MM.1S (cell line): ENCODE results near the gene TOM1L1.

ENCODE experiments used
- DNase-seq: peaks from one replicate; pipeline ENCODE4 v3.0.0-alpha.2; 2015
- H2AFZ ChIP-seq: fragments of 300-600 bp; sonication (generic); 2 replicates; pipeline ENCODE4 v1.6.0; 2016; ENCODE audit warnings: antibody characterized with exemption, low read length
- H3F3A ChIP-seq: fragments of 300-600 bp; sonication (generic); 2 replicates; pipeline ENCODE4 v1.6.1; 2016; ENCODE audit warnings: mild to moderate bottlenecking, antibody characterized with exemption, low read length, moderate library complexity, mixed read lengths; ENCODE audit not compliant: insufficient read depth
- H3K27ac ChIP-seq: fragments of 300-600 bp; sonication (generic); 2 replicates; pipeline ENCODE4 v1.5.1; 2016; ENCODE audit warnings: mild to moderate bottlenecking, low read length
- H3K27me3 ChIP-seq: fragments of 300-600 bp; sonication (generic); replicated peaks from 2 replicates; pipeline ENCODE4 v1.6.0; 2016; ENCODE audit warnings: low read length; ENCODE audit not compliant: insufficient read depth
- H3K36me3 ChIP-seq: fragments of 300-600 bp; sonication (generic); replicated peaks from 2 replicates; pipeline ENCODE4 v1.6.1; 2016; ENCODE audit warnings: mild to moderate bottlenecking, low read length, mixed read lengths; ENCODE audit not compliant: insufficient read depth
- H3K4me1 ChIP-seq: fragments of 300-600 bp; sonication (generic); 2 replicates; pipeline ENCODE4 v1.6.1; 2016; ENCODE audit warnings: low read length, mixed read lengths
- H3K4me2 ChIP-seq: fragments of 300-600 bp; sonication (generic); 2 replicates; pipeline ENCODE4 v1.6.0; 2016; ENCODE audit warnings: low read depth, low read length
- H3K4me3 ChIP-seq: fragments of 300-600 bp; sonication (generic); 2 replicates; pipeline ENCODE4 v1.5.1; 2016; ENCODE audit warnings: low read length, mixed read lengths
- H3K79me2 ChIP-seq: fragments of 300-600 bp; sonication (generic); 2 replicates; pipeline ENCODE4 v1.6.1; 2016; ENCODE audit warnings: mixed run types, low read length, mixed read lengths
- H3K9ac ChIP-seq: fragments of 300-600 bp; sonication (generic); 2 replicates; pipeline ENCODE4 v1.6.1; 2016; ENCODE audit warnings: low read length, mixed read lengths
- H3K9me2 ChIP-seq: fragments of 300-600 bp; sonication (generic); replicated peaks from 2 replicates; pipeline ENCODE4 v1.6.1; 2016; ENCODE audit warnings: mild to moderate bottlenecking, low read length, mixed read lengths; ENCODE audit not compliant: insufficient read depth
- H3K9me3 ChIP-seq: fragments of 300-600 bp; sonication (generic); replicated peaks from 2 replicates; pipeline ENCODE4 v1.6.1; 2016; ENCODE audit warnings: mild to moderate bottlenecking, low read length, mixed read lengths; ENCODE audit not compliant: insufficient read depth
- H4K20me1 ChIP-seq: fragments of 300-600 bp; sonication (generic); 2 replicates; pipeline ENCODE4 v1.6.1; 2016; ENCODE audit warnings: mild to moderate bottlenecking, low read length, moderate library complexity, mixed read lengths; ENCODE audit not compliant: insufficient read depth
- EZH2 ChIP-seq: fragments of 300-600 bp; sonication (generic); optimal IDR thresholded peaks from 2 replicates; pipeline ENCODE3; 2017; ENCODE audit warnings: low read depth, mild to moderate bottlenecking, antibody characterized with exemption, low read length, mixed read lengths
- EZH2phosphoT487 ChIP-seq: fragments of 300-600 bp; sonication (generic); IDR thresholded peaks from 2 replicates; pipeline ENCODE4 v1.6.1; 2018; ENCODE audit warnings: antibody characterized with exemption, low read length
- TF ChIP-seq, protein P1 (sequence below): fragments of 300-600 bp; sonication (generic); IDR thresholded peaks from 2 replicates; pipeline ENCODE4 v1.5.1; 2016; ENCODE audit warnings: antibody characterized with exemption, low read length, mixed read lengths

The TOM1L1 gene

DNA sequence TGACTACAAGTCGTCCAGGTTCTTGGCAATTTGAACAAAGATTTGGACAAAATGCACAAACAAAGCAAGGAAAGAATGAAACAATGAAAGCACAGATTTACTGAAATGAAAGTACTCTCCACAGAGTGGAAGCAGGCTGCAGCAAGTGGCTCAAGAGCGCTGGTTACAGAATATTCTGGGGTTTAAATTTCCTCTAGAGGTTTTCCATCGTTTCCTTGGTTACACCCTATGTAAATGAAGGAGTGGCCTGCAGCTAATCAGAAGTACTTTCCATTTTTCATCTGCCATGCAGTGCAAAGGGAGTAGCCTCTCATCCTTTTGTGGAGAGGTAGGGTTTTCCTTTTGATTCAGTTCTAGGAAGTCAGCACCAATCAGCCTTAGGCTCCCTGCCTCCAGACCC is 79.7 kb downstream of the TOM1L1 start:
- Histone ChIP-seq H3K36me3 (no peaks in the 10 kb centered on the region), H2AFZ (no peak overlapping the region), H3K79me2 (no peaks in the 10 kb centered on the region), H3K4me2 (no peak overlapping the region), H3K4me3 (no peak overlapping the region), H3F3A (no peaks in the 10 kb centered on the region), H4K20me1 (no peaks in the 10 kb centered on the region), H3K27me3 (no peaks in the 10 kb centered on the region), H3K4me1 (peaks cover 6% of the 10 kb centered on the region), H3K9me2 (no peaks in the 10 kb centered on the region), H3K9ac (no peak overlapping the region), H3K9me3 (no peaks in the 10 kb centered on the region), H3K27ac (no peak overlapping the region)
- no peak for DNase-seq
- TF ChIP-seq EZH2phosphoT487: no peak
- no peak for TF ChIP-seq EZH2
- TF ChIP-seq, protein P1, sequence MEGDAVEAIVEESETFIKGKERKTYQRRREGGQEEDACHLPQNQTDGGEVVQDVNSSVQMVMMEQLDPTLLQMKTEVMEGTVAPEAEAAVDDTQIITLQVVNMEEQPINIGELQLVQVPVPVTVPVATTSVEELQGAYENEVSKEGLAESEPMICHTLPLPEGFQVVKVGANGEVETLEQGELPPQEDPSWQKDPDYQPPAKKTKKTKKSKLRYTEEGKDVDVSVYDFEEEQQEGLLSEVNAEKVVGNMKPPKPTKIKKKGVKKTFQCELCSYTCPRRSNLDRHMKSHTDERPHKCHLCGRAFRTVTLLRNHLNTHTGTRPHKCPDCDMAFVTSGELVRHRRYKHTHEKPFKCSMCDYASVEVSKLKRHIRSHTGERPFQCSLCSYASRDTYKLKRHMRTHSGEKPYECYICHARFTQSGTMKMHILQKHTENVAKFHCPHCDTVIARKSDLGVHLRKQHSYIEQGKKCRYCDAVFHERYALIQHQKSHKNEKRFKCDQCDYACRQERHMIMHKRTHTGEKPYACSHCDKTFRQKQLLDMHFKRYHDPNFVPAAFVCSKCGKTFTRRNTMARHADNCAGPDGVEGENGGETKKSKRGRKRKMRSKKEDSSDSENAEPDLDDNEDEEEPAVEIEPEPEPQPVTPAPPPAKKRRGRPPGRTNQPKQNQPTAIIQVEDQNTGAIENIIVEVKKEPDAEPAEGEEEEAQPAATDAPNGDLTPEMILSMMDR: no peak

DNA sequence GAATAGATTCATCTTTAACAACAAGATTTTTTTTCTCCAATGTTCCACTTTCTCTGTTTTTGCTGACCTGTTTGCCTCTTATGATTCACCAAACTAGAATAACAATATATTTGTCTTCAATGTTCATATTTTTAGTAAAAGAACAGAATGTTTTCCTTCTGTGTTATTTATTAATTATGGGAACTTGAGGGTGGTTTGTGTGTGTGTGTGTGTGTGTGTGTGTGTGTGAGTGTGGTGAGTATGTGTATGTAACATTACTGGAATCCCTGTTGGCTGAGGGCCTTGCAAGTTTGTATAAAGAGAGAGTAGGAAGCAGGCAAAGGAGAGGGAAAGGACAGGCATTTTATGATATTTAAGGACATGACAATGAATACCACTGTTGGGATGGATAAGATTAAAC is 81.7 kb downstream of the TOM1L1 start:
- no peaks in the 10 kb centered on the region for H3K9me3 ChIP-seq
- DNase-seq: no peak

DNA sequence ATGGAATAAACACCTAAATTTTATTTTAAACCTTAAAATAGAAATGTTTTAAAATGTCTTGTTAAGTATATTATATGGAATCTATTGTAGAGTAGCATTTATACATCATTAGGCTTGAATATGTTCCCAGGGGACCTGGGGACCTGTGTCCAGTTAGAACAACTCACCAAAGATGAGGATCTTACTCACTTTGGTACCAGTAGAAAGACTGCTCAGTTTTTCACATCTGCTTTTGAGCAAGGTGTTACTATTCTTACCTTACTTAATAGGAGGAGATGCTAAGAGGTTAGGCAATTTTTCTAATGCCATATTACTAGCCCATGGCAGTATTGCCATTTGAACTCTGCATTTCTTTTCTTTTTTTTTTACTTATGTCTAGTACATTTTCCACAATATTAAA is 82.6 kb downstream of the TOM1L1 start:
- no peak for TF ChIP-seq EZH2phosphoT487
- no peak for TF ChIP-seq EZH2
- TF ChIP-seq, protein P1: no peak
- no peak overlapping the region for H2AFZ ChIP-seq
- no peak for DNase-seq
- no peak overlapping the region for H3K4me3 ChIP-seq
- no peaks in the 10 kb centered on the region for H3F3A ChIP-seq
- H3K4me2 ChIP-seq: no peak overlapping the region
- no peaks in the 10 kb centered on the region for H3K79me2 ChIP-seq
- no peaks in the 10 kb centered on the region for H4K20me1 ChIP-seq
- no peak overlapping the region for H3K27ac ChIP-seq
- no peaks in the 10 kb centered on the region for H3K9me2 ChIP-seq
- H3K4me1 ChIP-seq: no peaks in the 10 kb centered on the region
- no peaks in the 10 kb centered on the region for H3K27me3 ChIP-seq
- no peaks in the 10 kb centered on the region for H3K9me3 ChIP-seq
- no peaks in the 10 kb centered on the region for H3K36me3 ChIP-seq
- H3K9ac ChIP-seq: no peak overlapping the region

More for the DNA sequence above, 81.7 kb downstream of the TOM1L1 start:
- no peak overlapping the region for H3K27ac ChIP-seq
- no peak overlapping the region for H2AFZ ChIP-seq
- no peak overlapping the region for H3K4me2 ChIP-seq
- TF ChIP-seq EZH2 (no peak), EZH2phosphoT487 (no peak)
- TF ChIP-seq, protein P1: no peak
- no peaks in the 10 kb centered on the region for H3K36me3 ChIP-seq
- no peaks in the 10 kb centered on the region for H3K27me3 ChIP-seq
- no peaks in the 10 kb centered on the region for H3K9me2 ChIP-seq
- H3F3A ChIP-seq: no peaks in the 10 kb centered on the region
- no peak overlapping the region for H3K4me3 ChIP-seq
- H3K9ac ChIP-seq: no peak overlapping the region
- H3K79me2 ChIP-seq: no peaks in the 10 kb centered on the region
- H3K4me1 ChIP-seq: no peaks in the 10 kb centered on the region
- no peaks in the 10 kb centered on the region for H4K20me1 ChIP-seq

DNA sequence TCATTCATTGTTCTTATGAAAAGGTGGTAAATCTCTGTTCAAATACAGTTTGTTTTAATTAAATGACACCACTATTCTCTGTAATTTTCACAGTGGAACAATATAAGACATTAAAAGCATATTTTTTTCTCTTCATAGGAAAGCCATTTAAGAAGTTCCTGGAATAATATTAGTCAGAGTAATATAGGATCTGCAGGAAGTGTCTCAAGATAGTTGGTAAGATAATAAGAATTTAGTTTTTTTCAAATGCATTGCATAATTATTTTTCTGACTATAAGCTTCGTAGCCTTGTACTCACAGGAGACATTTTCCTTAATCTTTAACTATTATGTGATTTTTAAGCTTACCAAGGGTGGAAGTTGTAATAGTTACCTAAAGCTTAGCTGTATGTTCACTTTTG is 84.8 kb downstream of the TOM1L1 start:
- no peak overlapping the region for H3K9ac ChIP-seq
- no peak overlapping the region for H3K4me2 ChIP-seq
- no peaks in the 10 kb centered on the region for H3K9me3 ChIP-seq
- H3K36me3 ChIP-seq: no peaks in the 10 kb centered on the region
- H2AFZ ChIP-seq: no peak overlapping the region
- H3K4me3 ChIP-seq: no peak overlapping the region
- H3F3A ChIP-seq: no peaks in the 10 kb centered on the region
- no peaks in the 10 kb centered on the region for H3K79me2 ChIP-seq
- no peak overlapping the region for H3K27ac ChIP-seq
- H3K4me1 ChIP-seq: no peaks in the 10 kb centered on the region
- DNase-seq: no peak
- H3K27me3 ChIP-seq: no peaks in the 10 kb centered on the region
- no peak for TF ChIP-seq EZH2
- no peak for TF ChIP-seq EZH2phosphoT487
- TF ChIP-seq, protein P1: no peak
- no peaks in the 10 kb centered on the region for H4K20me1 ChIP-seq
- H3K9me2 ChIP-seq: no peaks in the 10 kb centered on the region
